Panc1 (cell line): ENCODE results near the gene CTDSP2. TPM values are rescaled to one million over a fixed set of nuclear protein-coding genes. Genes with fewer than 3 reads are reported as not detected.

ENCODE experiments used
- ATAC-seq: fragments of 200-7000 bp; cut with Tn5 transposase; 2 replicates; pipeline ENCODE4 v1.9.1; 2020; ENCODE audit warnings: mild to moderate bottlenecking, moderate library complexity
- BruUV-seq: library from RNA; stranded (reverse); fragments of 400-500 nt; replicated peaks from 2 replicates; lab custom pipeline; 2021; lab: Mats Ljungman, UMichigan
- CTCF ChIA-PET: fragments of 300-600 bp; sonication (Branson Sonifier 250); formaldehyde crosslinking; loops from one replicate; lab custom pipeline; 2022; ENCODE audit warnings: antibody characterized with exemption; lab: Charles Lee
- POLR2A ChIA-PET: fragments of 300-600 bp; sonication (Branson Sonifier 250); formaldehyde crosslinking; loops from one replicate; lab custom pipeline; 2022; ENCODE audit warnings: antibody characterized with exemption; lab: Charles Lee
- DNase-seq: peaks from one replicate; pipeline ENCODE4 v3.0.0-alpha.2; 2010; ENCODE audit warnings: low read depth, low spot score
- H3K27ac ChIP-seq: 2 replicates; pipeline ENCODE4 v1.5.1; 2011; ENCODE audit warnings: mild to moderate bottlenecking, low read length, inconsistent platforms
- H3K27me3 ChIP-seq: fragments of 200-500 bp; sonication (Bioruptor generic); 2 replicates; pipeline ENCODE4 v1.6.0; 2014; ENCODE audit warnings: low read length, inconsistent platforms; ENCODE audit not compliant: control insufficient read depth, insufficient read depth
- H3K36me3 ChIP-seq: fragments of 200-500 bp; sonication (Bioruptor generic); 2 replicates; pipeline ENCODE4 v1.5.1; 2014; ENCODE audit warnings: inconsistent platforms, mild to moderate bottlenecking, low read length, moderate library complexity; ENCODE audit not compliant: control insufficient read depth, insufficient read depth
- H3K4me1 ChIP-seq: 2 replicates; pipeline ENCODE4 v1.5.1; 2011; ENCODE audit warnings: inconsistent platforms, mild to moderate bottlenecking, low read length, moderate library complexity; ENCODE audit not compliant: control insufficient read depth, insufficient read depth
- H3K4me3 ChIP-seq, 2 experiments: 2 replicates each; pipeline ENCODE4 v1.5.1; 2011 to 2012; ENCODE audit warnings: low read depth in 2 of 2, low read length in 2 of 2, mild to moderate bottlenecking in 2 of 2, inconsistent platforms in 1 of 2, moderate library complexity in 1 of 2
- H3K9me3 ChIP-seq: fragments of 200-500 bp; sonication (Bioruptor generic); 2 replicates; pipeline ENCODE4 v1.5.1; 2014; ENCODE audit warnings: low read depth, mild to moderate bottlenecking, inconsistent platforms, low read length, moderate library complexity; ENCODE audit not compliant: control insufficient read depth, insufficient read depth
- POLR2AphosphoS5 ChIP-seq: IDR thresholded peaks from 2 replicates; pipeline ENCODE4 v1.6.1; 2012; ENCODE audit warnings: mild to moderate bottlenecking, low read depth, low read length, moderate library complexity
- SIN3A ChIP-seq: IDR thresholded peaks from 2 replicates; pipeline ENCODE4 v1.6.1; 2012; ENCODE audit warnings: low read depth, mild to moderate bottlenecking, low read length, moderate library complexity, borderline replicate concordance; ENCODE audit not compliant: insufficient read depth
- TCF7L2 ChIP-seq: IDR thresholded peaks from 2 replicates; pipeline ENCODE4 v1.6.1; 2011; ENCODE audit warnings: mild to moderate bottlenecking, low read depth, low read length, inconsistent platforms
- in situ Hi-C: cut with HindIII; loops from 2 replicates; pipeline ENCODE4 v1.10.0; 2016; ENCODE audit warnings: low sequenced_read_pairs, low pct_unique_long_range_greater_than_20kb
- intact Hi-C: fragments of 100-400 bp; cut with micrococcal nuclease; formaldehyde crosslinking; loops from one replicate; pipeline ENCODE4 v1.10.0; 2022; ENCODE audit not compliant: unreplicated experiment
- total RNA-seq: library from RNA; stranded (reverse); gene quantifications from one replicate; pipeline ENCODE4 v1.2.1, GENCODE V29; 2021; ENCODE audit not compliant: unreplicated experiment
- TF ChIP-seq, protein P1 (sequence below): fragments of 450-650 bp; IDR thresholded peaks from 2 replicates; pipeline ENCODE4 v1.5.1; 2017; ENCODE audit warnings: mild to moderate bottlenecking
- TF ChIP-seq, protein P2 (sequence below), 2 experiments: IDR thresholded peaks; 2 replicates each; pipeline ENCODE4 v1.6.1; 2011 to 2012; ENCODE audit warnings: low read depth in 2 of 2, control low read depth in 1 of 2, low read length in 1 of 2, mild to moderate bottlenecking in 1 of 2, moderate library complexity in 1 of 2; ENCODE audit not compliant: insufficient read depth in 1 of 2

The CTDSP2 gene
- total RNA-seq, 1 experiment from 2014 or later, result 120 TPM

DNA sequence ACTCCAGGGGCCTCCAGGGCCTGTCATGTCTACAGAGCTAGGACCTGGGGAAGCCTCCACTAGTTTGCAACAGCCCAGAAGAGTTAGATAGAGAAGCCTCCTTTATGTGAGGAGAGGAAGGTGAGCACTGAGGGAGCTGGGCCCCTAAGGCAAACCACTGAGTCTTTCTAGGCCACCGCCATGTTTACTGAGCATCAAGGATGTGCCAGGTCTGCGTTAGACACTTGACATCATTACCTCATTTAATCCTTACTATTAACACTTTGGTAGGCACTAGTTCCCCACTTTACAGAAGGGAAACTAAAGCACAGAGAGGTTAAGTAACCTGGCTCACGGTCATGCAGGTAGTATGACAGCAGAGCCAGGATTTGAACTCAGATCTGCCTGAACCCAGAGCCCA, 12.9 kb downstream of the CTDSP2 start:
- DNase-seq (no peak), ATAC-seq (no peak)
- peaks cover 71% of the 10 kb centered on the region for H3K4me1 ChIP-seq
- H3K27ac ChIP-seq, result peak overlapping the region; percentile 40; the same call in 1 of the 2 replicates
- no peaks in the 10 kb centered on the region for H3K9me3 ChIP-seq
- in situ Hi-C loops, result no loop called here
- peaks cover 3% of the 10 kb centered on the region for H3K36me3 ChIP-seq
- ChIA-PET POLR2A (no interaction called here), CTCF (interaction anchor here (0.5 to 2.0 kb wide), 2 partner anchors 12 to 63 kb away, joined by 4 to 11 read pairs; no protein-coding TSS in a partner anchor)
- BruUV-seq, result no TSS peak
- no peak overlapping the region for H3K4me3 ChIP-seq
- intact Hi-C loops, result no loop called here
- H3K27me3 ChIP-seq, result no peaks in the 10 kb centered on the region
- TF ChIP-seq, protein P1, sequence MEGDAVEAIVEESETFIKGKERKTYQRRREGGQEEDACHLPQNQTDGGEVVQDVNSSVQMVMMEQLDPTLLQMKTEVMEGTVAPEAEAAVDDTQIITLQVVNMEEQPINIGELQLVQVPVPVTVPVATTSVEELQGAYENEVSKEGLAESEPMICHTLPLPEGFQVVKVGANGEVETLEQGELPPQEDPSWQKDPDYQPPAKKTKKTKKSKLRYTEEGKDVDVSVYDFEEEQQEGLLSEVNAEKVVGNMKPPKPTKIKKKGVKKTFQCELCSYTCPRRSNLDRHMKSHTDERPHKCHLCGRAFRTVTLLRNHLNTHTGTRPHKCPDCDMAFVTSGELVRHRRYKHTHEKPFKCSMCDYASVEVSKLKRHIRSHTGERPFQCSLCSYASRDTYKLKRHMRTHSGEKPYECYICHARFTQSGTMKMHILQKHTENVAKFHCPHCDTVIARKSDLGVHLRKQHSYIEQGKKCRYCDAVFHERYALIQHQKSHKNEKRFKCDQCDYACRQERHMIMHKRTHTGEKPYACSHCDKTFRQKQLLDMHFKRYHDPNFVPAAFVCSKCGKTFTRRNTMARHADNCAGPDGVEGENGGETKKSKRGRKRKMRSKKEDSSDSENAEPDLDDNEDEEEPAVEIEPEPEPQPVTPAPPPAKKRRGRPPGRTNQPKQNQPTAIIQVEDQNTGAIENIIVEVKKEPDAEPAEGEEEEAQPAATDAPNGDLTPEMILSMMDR, result no peak
- TF ChIP-seq POLR2AphosphoS5 (no peak), SIN3A (no peak), TCF7L2 (no peak)
- TF ChIP-seq, protein P2, sequence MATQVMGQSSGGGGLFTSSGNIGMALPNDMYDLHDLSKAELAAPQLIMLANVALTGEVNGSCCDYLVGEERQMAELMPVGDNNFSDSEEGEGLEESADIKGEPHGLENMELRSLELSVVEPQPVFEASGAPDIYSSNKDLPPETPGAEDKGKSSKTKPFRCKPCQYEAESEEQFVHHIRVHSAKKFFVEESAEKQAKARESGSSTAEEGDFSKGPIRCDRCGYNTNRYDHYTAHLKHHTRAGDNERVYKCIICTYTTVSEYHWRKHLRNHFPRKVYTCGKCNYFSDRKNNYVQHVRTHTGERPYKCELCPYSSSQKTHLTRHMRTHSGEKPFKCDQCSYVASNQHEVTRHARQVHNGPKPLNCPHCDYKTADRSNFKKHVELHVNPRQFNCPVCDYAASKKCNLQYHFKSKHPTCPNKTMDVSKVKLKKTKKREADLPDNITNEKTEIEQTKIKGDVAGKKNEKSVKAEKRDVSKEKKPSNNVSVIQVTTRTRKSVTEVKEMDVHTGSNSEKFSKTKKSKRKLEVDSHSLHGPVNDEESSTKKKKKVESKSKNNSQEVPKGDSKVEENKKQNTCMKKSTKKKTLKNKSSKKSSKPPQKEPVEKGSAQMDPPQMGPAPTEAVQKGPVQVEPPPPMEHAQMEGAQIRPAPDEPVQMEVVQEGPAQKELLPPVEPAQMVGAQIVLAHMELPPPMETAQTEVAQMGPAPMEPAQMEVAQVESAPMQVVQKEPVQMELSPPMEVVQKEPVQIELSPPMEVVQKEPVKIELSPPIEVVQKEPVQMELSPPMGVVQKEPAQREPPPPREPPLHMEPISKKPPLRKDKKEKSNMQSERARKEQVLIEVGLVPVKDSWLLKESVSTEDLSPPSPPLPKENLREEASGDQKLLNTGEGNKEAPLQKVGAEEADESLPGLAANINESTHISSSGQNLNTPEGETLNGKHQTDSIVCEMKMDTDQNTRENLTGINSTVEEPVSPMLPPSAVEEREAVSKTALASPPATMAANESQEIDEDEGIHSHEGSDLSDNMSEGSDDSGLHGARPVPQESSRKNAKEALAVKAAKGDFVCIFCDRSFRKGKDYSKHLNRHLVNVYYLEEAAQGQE (IDR thresholded peaks at IDR 0.05; ENCODE audit: insufficient read depth in 1 of 2, low read depth in 2 of 2, low read length in 1 of 2), result no peak

DNA sequence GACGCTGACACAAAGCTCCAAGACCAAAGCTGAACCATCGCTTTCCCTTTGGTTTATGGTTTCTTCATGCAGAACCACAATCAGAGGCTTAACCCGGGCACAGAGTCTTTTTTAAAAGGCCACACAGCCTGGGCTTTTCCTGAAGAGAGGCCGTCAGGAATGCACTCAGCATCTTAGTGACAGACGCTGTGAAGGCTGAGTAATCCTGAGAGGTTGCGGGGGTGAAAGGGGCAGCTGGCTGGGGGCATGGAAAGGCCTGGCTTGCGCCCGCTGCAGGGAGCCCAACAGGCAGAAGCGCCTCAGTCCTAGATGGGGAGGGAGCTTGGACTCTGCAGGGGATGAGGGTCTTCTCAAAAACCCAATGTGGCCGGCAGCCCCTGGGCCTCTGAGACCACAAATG, 13.6 kb downstream of the CTDSP2 start:
- in situ Hi-C loops (no loop called here), intact Hi-C loops (no loop called here)
- peaks cover 63% of the 10 kb centered on the region for H3K4me1 ChIP-seq
- peak overlapping the region; percentile 35; the same call in 1 of the 2 replicates for H3K27ac ChIP-seq
- no TSS peak for BruUV-seq
- H3K9me3 ChIP-seq, result no peaks in the 10 kb centered on the region
- TF ChIP-seq, protein P1, result no peak
- no peak for TF ChIP-seq POLR2AphosphoS5
- no peak for TF ChIP-seq TCF7L2
- TF ChIP-seq SIN3A, result no peak
- TF ChIP-seq, protein P2 (IDR thresholded peaks at IDR 0.05; ENCODE audit: insufficient read depth in 1 of 2, low read depth in 2 of 2, low read length in 1 of 2), result no peak
- DNase-seq, result no peak
- peaks cover 8% of the 10 kb centered on the region for H3K36me3 ChIP-seq
- POLR2A ChIA-PET, result no interaction called here
- H3K4me3 ChIP-seq, result no peak overlapping the region
- ATAC-seq, result no peak
- CTCF ChIA-PET, result interaction anchor here (0.5 to 2.0 kb wide), 5 partner anchors 13 to 1032 kb away, joined by 4 to 20 read pairs (median 5); no protein-coding TSS in a partner anchor
- H3K27me3 ChIP-seq, result no peaks in the 10 kb centered on the region
